ENCODE data around the gene OLFM3.

Gene OLFM3

DNA sequence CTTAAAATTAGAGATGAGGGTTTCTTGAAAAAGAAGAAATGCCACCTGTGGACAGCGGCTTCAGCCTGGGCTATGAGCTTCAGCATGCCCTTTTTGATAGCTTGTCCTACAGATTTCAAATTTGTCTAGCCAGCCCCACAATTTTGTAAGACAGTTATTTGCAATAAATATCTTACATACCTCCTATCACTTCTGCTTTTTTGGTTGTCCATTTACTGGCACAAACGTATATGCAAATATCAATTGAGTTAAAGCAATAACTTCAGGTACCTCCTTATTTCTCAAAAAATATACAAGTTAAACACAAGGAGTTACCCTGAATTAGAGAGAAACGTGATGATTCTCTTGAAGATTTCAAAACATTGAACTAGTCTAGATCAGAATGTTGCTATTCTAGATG, 53.5 kb downstream of the OLFM3 start:
- DNase-seq, result no peak

DNA sequence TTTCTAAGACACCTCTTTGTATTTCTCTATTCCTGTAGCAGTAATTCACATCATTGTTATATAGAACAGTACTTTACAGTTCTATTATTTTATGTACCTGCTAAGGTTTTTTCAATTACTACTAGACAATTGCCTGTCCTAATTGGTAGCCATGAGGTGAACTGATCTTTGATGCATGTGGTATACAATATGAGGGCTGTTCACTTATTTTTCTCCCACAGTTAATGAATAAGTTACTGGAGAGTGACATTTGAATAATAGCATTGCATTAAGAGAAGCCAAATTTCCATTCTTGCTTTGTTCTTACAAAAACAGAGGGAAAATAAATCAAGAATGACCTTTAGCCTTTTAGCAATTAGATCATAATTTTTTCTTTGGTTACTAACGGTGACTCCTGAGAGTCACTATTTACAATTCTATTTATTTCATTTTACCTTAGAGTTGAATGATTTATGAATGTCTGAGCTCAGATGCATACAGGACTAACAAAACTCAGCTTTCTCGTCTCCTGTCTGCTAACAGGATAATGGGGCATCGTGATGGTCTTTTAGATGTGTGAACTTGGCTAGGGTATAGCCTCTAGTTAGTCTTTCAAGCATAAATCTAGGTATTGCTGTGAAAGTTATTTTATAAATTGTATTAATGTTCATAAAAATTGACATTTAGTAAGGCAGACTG, 54.1 kb downstream of the OLFM3 start:
- no peak for DNase-seq

DNA sequence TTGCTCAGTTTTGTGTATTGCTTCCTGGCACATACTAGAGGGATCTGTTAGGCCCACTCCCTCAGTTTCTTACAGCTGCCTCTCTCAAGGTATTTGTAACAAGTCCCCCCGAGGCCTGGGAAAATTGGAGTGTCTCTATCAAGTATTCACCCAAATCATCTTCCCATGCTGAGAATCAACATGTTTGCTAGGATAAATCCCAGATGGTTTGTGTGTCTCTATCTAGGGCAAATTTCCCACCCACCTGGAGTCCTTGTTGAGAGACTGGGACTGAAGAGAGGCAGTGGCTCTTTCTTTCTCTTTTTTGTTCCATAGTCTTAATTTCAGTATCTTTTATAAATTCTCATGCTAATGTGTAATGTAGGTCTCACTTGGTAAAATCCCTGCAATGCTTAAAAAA, 58.0 kb downstream of the OLFM3 start:
- peak in 1 of 14 donors; percentile 50 for DNase-seq

DNA sequence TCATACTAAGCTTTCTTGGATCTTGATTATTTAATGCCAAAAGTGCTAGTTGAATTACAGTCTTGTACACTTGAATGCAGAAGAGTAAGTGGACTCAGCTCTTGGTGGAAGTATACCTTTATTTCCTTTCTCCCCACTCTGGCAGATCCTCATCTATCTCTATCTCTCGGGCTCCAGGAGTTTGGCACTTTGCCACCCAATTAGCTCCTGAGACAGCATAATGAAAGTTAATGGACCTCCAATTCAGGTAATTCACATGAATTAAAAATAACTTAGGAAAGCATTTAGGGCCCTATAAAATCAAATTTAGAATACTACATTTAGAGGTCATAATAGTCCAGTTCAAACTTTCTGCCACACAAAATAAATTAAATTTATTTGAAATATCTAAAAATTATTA, 67.4 kb downstream of the OLFM3 start:
- no peak for DNase-seq

DNA sequence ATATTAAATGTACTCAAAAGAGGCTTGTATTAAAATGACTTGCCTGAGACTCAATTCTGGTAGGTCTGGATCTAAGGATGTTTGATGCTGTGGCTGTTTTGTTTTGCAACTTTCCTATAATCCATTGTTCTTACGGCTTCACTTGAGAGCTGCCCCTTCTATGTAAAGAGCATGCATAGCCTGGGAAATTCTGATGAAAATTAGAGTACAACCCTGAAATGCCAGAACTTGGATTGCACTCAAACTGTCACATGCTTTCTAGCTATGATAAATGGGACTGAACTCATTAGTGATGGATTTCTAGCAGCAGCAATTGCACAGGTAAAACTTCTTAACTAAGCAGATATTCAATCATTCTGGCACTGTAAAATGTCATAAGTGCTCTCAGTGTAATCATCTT, 67.9 kb downstream of the OLFM3 start:
- no peak for DNase-seq

DNA sequence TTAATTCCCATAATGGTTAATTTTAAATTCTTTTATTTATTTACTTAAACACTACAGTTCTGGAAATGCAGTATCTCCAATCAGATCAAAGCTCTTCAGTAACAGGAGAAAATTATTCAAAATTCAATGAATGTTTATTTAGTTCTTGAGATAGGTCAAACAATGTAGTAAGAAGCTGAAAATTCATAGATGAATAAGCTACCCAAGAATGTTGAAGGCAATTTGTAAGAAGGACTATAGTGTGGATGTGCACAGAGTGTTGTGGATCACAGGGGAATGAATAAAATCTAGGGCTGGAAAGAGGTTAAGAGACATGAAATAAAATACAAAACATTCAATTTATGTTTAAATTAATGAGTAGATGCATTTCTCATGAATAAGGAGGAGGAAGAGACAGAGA, 72.0 kb downstream of the OLFM3 start:
- DNase-seq, result no peak

DNA sequence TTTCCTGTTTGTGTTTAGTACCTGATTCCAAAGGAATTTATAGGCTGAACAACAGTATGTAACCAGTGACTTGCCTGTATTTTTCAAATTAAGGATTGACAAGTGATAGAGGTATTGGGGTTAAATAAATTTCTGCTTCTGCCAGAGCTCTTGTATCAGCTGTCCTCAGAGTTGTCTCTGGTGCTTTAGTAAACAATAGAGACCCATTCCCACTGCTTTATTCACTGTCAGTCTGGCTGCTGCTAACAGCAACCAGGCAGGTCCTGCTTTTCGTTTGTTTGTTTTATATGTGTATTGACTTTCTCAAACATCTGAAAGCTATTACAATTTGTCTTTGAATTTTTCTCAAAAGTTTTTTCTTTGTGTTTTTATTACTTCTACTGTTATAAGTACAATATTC, 76.1 kb downstream of the OLFM3 start:
- no peak for DNase-seq

DNA sequence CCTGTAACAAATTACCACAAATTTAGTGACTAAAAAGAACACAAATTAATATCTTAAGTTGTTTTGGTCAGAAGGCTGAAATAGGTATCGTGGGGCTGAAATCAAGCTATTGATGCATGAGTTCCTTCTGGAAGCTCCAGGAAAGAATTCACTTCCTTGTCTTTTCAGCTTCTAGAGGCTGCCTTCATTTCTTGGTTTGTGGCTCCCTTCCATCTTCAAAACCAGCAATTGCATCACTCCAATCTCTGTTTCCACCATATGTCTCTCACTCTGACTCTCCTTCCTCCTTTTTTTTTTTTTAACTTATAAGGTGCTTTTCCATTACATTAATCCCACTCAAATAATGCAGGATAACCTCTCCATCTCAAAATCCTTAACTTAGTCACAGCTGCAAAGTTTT, 78.4 kb downstream of the OLFM3 start:
- DNase-seq, result peak in 1 of 14 donors; percentile 42

DNA sequence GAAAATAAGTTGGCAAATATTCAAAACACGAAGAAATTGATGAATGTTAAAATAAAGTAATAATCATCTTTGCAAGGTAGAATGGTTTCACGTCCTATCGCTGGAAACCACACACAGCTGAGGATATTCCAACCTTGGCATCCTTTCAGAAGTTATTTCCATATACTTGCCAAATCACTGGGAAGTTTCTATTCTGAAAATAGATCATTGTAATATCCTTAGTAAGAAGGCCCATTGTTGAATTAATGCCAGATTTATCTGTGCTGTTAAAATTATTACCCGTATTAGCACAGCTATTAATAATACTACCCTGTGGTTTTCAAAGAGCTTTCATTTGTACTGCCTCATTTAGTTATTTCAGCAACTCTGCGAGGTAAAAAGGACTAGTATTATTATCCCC, 81.1 kb downstream of the OLFM3 start:
- DNase-seq, result peak in 1 of 14 donors; percentile 74

DNA sequence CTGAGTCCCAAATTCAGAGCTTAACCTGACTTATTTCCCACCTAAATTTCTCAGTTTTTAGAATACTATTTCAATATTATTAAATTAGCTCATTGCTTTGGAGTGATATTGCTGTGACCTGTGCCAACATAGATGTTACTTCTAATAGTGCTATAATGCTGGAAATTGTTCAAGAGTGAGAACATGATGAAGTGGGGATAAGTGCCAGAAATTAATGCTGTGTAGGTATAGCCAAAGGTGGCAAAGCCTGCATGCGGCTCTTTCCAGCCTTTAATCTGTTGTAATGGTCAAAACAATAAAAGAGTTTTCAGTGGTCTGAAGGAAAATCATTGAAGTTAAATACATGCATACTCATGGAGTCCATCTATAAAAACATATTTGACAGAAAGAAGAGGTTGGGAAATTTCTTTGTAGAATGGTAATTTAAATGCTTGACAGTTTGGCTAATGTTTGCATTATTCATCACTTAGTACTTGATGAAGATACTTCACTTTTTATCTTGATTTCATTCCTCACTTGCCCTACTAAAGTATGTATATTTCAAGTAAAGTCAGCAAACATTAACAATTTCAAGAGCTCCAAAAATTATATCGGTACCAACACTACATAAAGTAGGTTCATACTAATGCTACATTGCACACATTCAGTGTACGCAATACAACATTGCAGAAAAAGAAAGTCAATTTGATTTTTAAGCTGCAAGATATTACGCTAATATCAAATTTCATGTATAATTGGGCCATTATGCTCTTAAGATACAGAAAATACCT, 82.1 kb downstream of the OLFM3 start:
- DNase-seq, result peak in 1 of 14 donors; percentile 68

DNA sequence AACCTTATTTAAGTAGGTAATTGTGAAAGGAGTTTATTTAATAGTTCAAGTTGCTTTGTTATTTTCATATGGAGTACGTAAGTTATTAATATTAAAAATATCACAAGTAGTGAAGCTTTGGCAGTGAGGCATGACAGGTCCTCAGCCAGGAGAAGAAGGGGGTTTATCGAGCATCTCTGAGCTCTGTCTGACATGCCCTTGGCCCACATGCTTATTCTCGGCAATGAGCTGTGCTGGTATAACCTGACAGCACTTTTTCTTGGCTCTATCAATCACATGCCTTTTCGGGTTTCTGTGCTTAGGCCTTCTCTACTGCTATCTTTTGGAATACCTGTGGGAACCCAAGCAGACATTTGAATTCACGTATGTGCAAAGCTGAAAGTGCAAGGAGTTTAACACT, 84.8 kb downstream of the OLFM3 start:
- peak in 1 of 14 donors; percentile 53 for DNase-seq

DNA sequence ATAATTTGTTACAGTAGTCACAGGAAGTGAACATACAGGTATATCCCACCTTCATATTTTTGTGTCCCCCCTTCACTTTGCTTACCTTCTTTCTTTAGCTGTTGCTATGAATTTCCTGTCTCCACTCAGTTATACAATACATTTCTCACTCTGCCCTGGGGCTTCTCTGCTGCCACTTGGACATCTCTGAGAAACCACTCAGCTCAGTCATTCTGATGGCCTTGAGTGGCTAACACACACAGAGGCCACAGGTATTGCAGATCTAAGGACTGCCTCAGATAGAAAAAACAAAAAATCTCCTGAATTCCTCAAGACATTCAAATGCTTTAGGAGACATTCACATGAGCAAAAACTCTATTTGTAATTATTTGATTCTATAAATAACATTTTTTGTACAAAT, 87.7 kb downstream of the OLFM3 start:
- DNase-seq, result no peak

DNA sequence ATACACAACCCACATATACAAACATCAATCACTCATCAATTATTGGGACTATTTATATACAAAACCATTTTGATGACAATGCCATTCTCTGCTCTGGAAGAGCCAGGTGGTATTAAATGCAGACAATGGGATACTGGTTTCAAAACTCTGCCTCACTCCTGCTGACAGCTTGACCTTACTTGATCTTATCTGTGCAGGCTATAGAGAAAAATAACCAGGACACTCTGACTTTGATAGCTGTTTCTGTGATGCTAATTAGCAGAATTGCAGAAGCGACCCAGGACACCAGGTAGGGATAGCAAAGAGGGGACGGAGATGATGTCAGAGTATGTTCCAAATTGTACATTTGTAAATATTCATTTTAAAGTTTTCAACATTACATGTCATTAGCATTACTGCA, 89.5 kb downstream of the OLFM3 start:
- no peak for DNase-seq

DNA sequence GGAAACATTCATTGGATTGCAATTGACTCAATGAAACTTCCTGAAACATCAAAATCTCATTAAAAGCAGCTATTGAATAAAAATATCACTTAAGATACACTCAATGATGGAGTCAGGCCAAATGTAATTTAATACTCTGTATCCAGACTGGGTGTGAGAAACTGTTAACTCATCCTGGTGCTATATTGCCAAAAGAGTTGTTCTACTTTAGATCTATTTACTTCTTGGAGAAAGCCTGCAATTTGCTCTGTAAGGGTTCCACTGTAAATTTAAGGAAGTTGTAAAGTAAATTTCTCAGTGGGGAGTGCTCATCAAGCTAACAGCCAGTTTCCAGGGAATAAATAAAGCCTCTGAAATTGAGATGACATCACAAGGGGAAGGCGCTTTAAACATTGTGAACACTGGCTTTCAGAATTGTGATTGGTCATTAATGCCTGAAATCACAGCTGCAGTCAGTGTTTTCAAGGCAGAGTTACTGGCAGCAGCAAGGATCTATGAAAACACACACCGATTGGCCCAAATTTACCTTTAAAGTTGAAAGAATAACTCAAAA, 91.4 kb downstream of the OLFM3 start:
- no peak for DNase-seq

DNA sequence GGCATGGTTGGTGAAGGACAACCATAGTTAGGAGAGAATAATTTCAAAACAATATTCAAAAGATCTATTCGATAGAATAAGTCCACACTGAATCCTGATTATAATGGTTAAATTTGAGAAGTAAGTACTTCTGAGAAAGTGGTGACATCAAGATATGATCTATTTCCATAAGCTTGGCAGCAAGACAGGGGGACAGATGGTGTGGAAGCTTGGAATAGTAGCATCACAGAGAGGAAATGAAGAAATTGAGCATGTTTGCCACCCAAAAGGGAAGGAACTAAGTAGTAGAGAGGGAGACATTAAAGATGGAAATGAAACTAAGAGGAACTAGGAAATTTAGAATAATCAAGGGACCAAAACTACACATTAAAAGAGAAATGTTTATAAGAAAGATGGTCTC, 94.5 kb downstream of the OLFM3 start:
- peak in 2 of 14 donors; percentile 1 to 90 for DNase-seq

DNA sequence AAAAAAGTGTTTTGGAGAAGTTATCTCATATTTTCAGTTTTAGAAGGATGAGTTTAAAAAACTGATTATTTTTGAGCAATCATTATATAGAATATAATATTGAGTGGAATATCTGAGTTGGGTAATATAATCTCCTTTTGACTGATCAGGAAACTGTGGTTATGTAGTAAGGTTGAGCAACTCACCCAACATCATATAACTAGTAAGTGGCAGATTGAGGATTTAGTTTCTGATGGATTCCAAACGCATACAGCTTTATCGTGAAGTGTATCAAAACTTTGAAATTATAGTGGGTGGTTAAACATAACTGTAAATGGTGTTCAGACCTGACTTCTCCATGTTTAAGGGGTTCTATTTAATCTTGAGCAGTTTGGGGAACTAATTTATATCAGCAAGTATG, 98.6 kb downstream of the OLFM3 start:
- no peak for DNase-seq

DNA sequence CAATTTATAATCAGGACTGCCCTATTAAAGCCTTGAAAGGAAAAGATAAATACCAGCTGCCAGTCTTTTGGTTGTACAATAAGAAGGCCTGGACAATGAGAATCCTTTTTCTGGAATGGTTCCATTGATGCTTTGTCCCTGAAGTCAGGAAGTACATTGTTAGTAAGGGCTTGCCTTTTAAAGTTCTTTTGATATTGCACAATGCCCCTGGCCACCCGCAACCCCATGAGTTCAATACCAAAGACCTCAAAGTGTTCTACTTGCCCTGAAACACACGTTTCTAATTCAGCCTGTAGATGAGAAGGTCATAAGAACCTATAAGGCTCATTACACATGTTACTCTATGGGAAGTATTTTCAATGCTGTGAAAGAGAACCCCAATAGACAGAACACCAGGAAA, 112.1 kb downstream of the OLFM3 start:
- no peak for DNase-seq

DNA sequence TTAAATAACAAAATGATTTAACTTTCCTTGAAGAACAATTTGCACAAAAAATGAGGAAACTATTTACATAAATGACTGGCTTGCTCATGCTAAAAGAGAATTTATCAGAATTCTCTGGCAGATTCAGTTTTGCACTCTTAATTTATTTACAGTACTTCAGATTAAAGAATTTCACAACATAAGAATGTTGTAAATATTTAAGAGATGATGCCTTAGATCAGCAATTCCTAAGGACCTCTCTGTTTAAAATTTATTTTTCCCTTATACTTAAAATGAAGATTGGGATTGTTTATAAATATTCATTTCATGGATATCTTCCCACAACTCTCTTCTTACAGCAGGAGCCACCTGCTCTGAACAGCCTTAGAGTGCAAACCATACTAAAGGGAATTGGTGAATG, 120.8 kb downstream of the OLFM3 start:
- no peak for DNase-seq

DNA sequence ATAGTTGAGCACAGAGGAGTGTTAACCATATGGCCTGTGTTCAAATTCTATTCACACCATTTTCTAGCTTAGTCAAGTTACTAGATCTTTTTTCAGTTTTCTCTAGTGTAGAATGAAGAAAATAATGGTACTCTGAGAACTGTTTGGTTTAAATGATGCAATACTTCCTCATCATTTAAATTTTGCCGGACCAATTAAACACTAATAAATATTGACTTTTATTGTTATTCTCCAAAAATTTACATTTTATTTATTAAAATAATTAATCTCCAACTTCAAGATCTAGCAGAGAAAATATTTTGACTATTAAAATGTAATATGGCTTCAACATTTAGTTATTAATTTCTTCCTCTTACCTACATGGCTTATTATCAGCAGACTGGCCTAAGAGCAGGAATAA, 123.1 kb downstream of the OLFM3 start:
- no peak for DNase-seq

DNA sequence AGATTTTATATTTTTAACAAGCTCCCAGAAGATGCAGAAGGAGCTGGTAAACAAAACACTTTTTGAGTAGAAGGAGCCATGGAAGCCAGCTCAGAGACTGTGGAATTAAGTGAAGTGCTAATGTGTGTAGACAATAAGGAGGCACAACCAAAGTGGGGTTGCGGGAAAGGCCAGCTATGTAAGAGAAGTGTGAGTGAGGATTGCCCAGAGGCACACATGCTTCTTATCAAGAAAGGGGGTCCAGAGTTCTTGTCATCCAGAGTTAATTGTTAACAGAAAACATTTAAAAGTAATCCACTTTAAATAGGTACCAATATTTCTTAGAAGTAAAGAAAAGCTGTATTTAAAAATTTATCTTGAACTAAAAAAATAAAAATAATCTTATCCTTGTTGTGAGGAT, 136.8 kb downstream of the OLFM3 start:
- DNase-seq, result no peak

DNA sequence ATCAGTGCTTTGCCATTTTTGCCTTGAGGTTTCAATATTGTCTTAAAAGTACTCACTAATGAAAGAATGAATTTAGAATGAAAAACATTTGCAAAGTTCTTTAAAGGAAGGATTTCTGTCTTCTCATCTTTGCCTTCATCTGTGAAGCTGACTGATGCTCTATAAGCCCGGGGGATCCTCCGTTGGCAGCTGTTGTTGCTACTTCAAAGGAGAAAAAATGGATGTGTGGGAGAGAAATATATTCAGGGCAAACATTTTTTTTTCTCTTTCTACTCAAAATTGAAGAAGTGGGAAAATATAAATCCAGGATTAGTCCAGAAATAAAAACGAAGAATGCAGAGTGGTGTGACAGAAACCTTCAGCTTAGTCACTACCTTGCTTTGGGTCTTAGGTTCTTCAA, 142.5 kb downstream of the OLFM3 start:
- DNase-seq, result no peak

DNA sequence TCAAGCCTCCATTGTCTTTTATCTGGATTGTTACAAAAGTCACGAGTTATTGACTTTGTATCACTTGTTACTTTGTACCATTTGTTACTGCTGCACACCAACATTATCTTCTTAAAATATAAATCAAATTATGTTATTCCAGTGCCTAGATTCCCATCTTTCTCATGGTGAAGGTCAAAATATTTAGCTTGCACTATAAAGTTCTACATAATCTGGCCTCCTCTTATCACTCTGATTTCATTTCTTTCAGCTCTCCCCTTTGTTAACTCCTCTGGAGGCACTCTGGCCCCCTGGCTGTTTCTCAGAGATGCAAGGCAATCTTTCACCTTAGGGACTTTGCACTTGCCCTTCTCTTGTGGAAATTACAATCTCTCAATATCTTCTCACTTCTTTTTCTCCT, 143.8 kb downstream of the OLFM3 start:
- DNase-seq, result no peak

DNA sequence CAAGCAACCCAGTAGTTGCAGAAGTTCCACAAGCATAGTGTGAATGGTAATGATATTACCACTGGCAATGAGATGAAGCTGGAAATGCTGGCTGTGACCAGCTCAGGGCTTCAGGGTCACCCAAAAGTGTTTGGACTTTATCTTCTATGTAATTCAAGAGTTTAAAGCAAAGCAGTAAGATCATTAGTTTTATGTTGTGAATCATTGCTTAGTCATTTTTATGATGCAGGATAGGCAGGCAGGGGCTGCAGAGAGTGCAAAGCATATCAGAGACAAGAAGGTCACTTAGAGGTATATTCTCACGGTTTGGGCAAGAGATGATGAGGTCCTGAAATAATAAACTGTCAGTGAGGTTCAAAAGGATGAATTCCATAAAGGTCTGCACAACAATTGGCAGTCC, 147.4 kb downstream of the OLFM3 start:
- peak in 1 of 14 donors; percentile 20 for DNase-seq

DNA sequence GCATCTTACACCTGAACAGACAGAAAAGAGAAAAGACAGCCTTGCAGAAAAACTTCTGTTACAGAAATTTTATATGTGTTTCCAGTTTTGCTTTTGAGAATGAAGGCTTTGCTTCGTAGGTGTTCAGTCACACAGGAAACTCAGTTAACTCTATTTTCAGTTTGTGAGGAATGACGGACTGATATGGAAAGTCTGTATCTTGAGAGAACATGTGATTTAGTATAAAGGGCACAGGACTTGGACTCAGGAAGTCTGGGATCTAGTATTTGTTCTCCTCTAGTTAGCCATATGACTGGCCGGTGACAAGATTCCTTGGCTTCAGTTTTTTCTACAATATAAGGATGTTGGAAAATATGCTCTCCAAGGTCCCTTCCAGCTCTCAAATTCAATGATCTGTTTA, 149.1 kb downstream of the OLFM3 start:
- peak in 1 of 14 donors; percentile 27 for DNase-seq
